ENCODE results near the gene IFNA2.

GRCh38 chr9:21399956-21400355 is 14.8 kb upstream of the IFNA2 start:
- TF ChIP-seq CTCF (IDR thresholded peaks at IDR 0.05; ENCODE audit: insufficient read depth, low read length) (no peak), POLR2AphosphoS5 (IDR thresholded peaks at IDR 0.05; ENCODE audit: low read depth) (no peak), REST (IDR thresholded peaks at IDR 0.05; ENCODE audit: insufficient replicate concordance, low read depth) (no peak)

Data from HL-60 (cell line).